ENCODE results near the gene HDGFL2. TPM values are rescaled to one million over a fixed set of nuclear protein-coding genes. Genes with fewer than 3 reads are reported as not detected.

HDGFL2 gene
- total RNA-seq, 1 donor from 2014 or later, result 79.8 TPM

DNA sequence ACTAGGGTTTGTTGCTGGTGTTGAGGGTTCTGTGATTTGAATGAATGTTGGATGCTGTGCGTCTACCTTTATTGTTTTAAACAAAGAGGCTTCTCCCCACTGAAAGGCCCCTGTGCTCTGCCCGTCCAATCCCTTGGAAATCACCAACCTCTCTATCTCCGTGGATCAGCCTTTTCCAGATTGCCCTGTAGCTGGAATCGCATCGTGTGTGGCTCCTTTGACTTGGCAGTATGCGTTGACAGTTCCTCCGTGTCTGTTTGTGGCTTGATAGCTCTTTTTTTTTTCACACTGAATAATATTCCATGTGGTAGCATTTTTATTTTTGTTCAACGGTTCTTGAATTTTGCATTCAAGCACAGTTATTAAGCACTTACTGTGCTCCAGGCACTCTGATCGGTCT is 37.7 kb upstream of the HDGFL2 start:
- H3K4me1 Mint-ChIP-seq (ENCODE audit: low read depth, unreplicated experiment), result no peaks in the 10 kb centered on the region

DNA sequence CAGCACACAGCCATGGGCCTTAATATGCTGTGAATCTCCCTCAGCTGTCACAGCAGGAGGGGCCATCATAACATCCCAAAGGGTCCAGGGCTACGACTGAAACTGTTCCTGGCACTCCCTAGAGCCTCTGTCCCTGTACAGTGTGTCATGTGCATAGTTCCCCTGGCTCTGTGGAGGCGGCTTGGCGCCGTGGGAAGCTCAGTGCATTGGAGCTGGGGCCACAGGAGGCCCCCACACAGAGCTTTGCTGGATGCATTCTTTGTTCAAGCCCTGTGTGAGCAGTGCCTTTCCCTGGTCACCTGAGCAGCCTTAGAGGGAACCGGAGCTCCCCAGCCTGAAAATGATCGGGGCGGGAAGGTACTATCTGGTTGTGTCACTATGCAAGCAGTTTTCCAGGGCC is 35.9 kb upstream of the HDGFL2 start:
- Histone ChIP-seq H4K20me1 (ENCODE audit: insufficient read depth, low read length) (no peaks in the 10 kb centered on the region), H3K4me1 (ENCODE audit: insufficient read depth, low read length) (no peaks in the 10 kb centered on the region), H3K27me3 (ENCODE audit: insufficient read depth, low read length) (no peaks in the 10 kb centered on the region), H3K27ac (ENCODE audit: low read depth, low read length) (no peak overlapping the region), H3K36me3 (ENCODE audit: insufficient read depth, low read length) (peaks cover 11% of the 10 kb centered on the region), H3K79me2 (ENCODE audit: insufficient read depth, low read length) (no peaks in the 10 kb centered on the region), H3K4me3 (ENCODE audit: insufficient read depth, low read depth, low read length) (no peak overlapping the region), H2AFZ (ENCODE audit: low read depth, low read length) (no peak overlapping the region), H3K4me2 (ENCODE audit: low read length) (no peak overlapping the region), H3K9me3 (ENCODE audit: insufficient read depth, low read depth, low read length) (no peaks in the 10 kb centered on the region), H3K9ac (ENCODE audit: low read length) (no peak overlapping the region)
- no peaks in the 10 kb centered on the region for H3K9me3 Mint-ChIP-seq (ENCODE audit: unreplicated experiment)
- H3K36me3 Mint-ChIP-seq (ENCODE audit: low read depth, unreplicated experiment), result peaks cover 14% of the 10 kb centered on the region
- TF ChIP-seq, protein P1, sequence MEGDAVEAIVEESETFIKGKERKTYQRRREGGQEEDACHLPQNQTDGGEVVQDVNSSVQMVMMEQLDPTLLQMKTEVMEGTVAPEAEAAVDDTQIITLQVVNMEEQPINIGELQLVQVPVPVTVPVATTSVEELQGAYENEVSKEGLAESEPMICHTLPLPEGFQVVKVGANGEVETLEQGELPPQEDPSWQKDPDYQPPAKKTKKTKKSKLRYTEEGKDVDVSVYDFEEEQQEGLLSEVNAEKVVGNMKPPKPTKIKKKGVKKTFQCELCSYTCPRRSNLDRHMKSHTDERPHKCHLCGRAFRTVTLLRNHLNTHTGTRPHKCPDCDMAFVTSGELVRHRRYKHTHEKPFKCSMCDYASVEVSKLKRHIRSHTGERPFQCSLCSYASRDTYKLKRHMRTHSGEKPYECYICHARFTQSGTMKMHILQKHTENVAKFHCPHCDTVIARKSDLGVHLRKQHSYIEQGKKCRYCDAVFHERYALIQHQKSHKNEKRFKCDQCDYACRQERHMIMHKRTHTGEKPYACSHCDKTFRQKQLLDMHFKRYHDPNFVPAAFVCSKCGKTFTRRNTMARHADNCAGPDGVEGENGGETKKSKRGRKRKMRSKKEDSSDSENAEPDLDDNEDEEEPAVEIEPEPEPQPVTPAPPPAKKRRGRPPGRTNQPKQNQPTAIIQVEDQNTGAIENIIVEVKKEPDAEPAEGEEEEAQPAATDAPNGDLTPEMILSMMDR (IDR thresholded peaks at IDR 0.05; ENCODE audit: insufficient read depth, low read depth, low read length), result no peak
- TF ChIP-seq EZH2 (IDR thresholded peaks at IDR 0.05; ENCODE audit: insufficient read depth, low read length), result no peak
- DNase-seq (ENCODE audit: low read depth) (no peak), FAIRE-seq (no peak)
- peaks cover 4% of the 10 kb centered on the region for H3K4me1 Mint-ChIP-seq (ENCODE audit: low read depth, unreplicated experiment)
- no peaks in the 10 kb centered on the region for H3K27me3 Mint-ChIP-seq (ENCODE audit: low read depth, unreplicated experiment)
- no peak overlapping the region for H3K4me3 Mint-ChIP-seq (ENCODE audit: unreplicated experiment)
- H3K27ac Mint-ChIP-seq (ENCODE audit: unreplicated experiment), result no peak overlapping the region

More for the DNA sequence above, 37.7 kb upstream of the HDGFL2 start:
- H2AFZ ChIP-seq (ENCODE audit: low read depth, low read length), result no peak overlapping the region
- TF ChIP-seq, protein P1 (IDR thresholded peaks at IDR 0.05; ENCODE audit: insufficient read depth, low read depth, low read length), result no peak
- no peak for TF ChIP-seq EZH2 (IDR thresholded peaks at IDR 0.05; ENCODE audit: insufficient read depth, low read length)
- no peak overlapping the region for H3K4me3 ChIP-seq (ENCODE audit: insufficient read depth, low read depth, low read length)
- DNase-seq (ENCODE audit: low read depth) (no peak), FAIRE-seq (no peak)
- H3K27me3 ChIP-seq (ENCODE audit: insufficient read depth, low read length), result no peaks in the 10 kb centered on the region
- Mint-ChIP-seq H3K9me3 (ENCODE audit: unreplicated experiment) (no peaks in the 10 kb centered on the region), H3K4me3 (ENCODE audit: unreplicated experiment) (no peak overlapping the region), H3K36me3 (ENCODE audit: low read depth, unreplicated experiment) (peaks cover 17% of the 10 kb centered on the region), H3K27me3 (ENCODE audit: low read depth, unreplicated experiment) (no peaks in the 10 kb centered on the region), H3K27ac (ENCODE audit: unreplicated experiment) (no peak overlapping the region)
- no peaks in the 10 kb centered on the region for H4K20me1 ChIP-seq (ENCODE audit: insufficient read depth, low read length)
- H3K36me3 ChIP-seq (ENCODE audit: insufficient read depth, low read length), result peaks cover 11% of the 10 kb centered on the region
- H3K27ac ChIP-seq (ENCODE audit: low read depth, low read length), result no peak overlapping the region
- no peak overlapping the region for H3K9ac ChIP-seq (ENCODE audit: low read length)
- no peaks in the 10 kb centered on the region for H3K4me1 ChIP-seq (ENCODE audit: insufficient read depth, low read length)
- no peak overlapping the region for H3K4me2 ChIP-seq (ENCODE audit: low read length)
- no peaks in the 10 kb centered on the region for H3K79me2 ChIP-seq (ENCODE audit: insufficient read depth, low read length)
- no peaks in the 10 kb centered on the region for H3K9me3 ChIP-seq (ENCODE audit: insufficient read depth, low read depth, low read length)

DNA sequence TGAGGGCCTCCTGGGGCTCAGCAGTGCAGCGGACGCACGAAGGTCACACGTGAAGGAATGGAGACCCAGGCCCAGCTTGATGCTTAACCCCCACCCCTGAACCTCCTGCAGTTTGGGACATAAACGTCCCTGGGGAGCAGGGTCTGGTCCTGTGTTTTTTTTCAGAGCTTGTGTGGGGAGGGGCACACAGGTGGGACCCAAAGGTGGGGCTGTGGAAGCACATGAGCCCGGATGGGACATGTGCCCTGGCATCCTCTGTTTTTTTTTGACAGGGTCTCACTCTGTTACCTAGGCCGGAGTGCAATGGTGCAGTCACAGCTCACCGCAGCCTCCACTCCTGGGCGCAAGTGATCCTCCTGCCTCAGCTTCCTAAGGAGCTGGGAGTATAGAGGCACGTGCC is 35.0 kb upstream of the HDGFL2 start:
- Mint-ChIP-seq H3K36me3 (ENCODE audit: low read depth, unreplicated experiment) (peaks cover 11% of the 10 kb centered on the region), H3K9me3 (ENCODE audit: unreplicated experiment) (no peaks in the 10 kb centered on the region), H3K4me1 (ENCODE audit: low read depth, unreplicated experiment) (peaks cover 4% of the 10 kb centered on the region), H3K27ac (ENCODE audit: unreplicated experiment) (no peak overlapping the region), H3K4me3 (ENCODE audit: unreplicated experiment) (no peak overlapping the region), H3K27me3 (ENCODE audit: low read depth, unreplicated experiment) (no peaks in the 10 kb centered on the region)
- TF ChIP-seq, protein P1 (IDR thresholded peaks at IDR 0.05; ENCODE audit: insufficient read depth, low read depth, low read length), result no peak
- no peak for TF ChIP-seq EZH2 (IDR thresholded peaks at IDR 0.05; ENCODE audit: insufficient read depth, low read length)
- Histone ChIP-seq H3K4me1 (ENCODE audit: insufficient read depth, low read length) (no peaks in the 10 kb centered on the region), H3K4me3 (ENCODE audit: insufficient read depth, low read depth, low read length) (no peak overlapping the region), H3K27ac (ENCODE audit: low read depth, low read length) (no peak overlapping the region), H3K79me2 (ENCODE audit: insufficient read depth, low read length) (no peaks in the 10 kb centered on the region), H3K4me2 (ENCODE audit: low read length) (no peak overlapping the region), H2AFZ (ENCODE audit: low read depth, low read length) (no peak overlapping the region), H3K27me3 (ENCODE audit: insufficient read depth, low read length) (no peaks in the 10 kb centered on the region), H4K20me1 (ENCODE audit: insufficient read depth, low read length) (no peaks in the 10 kb centered on the region), H3K9me3 (ENCODE audit: insufficient read depth, low read depth, low read length) (no peaks in the 10 kb centered on the region), H3K36me3 (ENCODE audit: insufficient read depth, low read length) (peaks cover 5% of the 10 kb centered on the region), H3K9ac (ENCODE audit: low read length) (no peak overlapping the region)
- DNase-seq (ENCODE audit: low read depth) (no peak), FAIRE-seq (no peak)
